GM10266 (cell line): ENCODE results near the gene NTMT2.

ENCODE experiments used
- DNase-seq: peaks from one replicate; pipeline ENCODE4 v3.0.0; 2012; ENCODE audit errors: extremely low spot score
- CTCF ChIP-seq: IDR thresholded peaks from 2 replicates; pipeline ENCODE4 v1.5.1; 2012; ENCODE audit warnings: mild to moderate bottlenecking, low read depth; ENCODE audit not compliant: control insufficient read depth, insufficient read depth; ENCODE audit errors: missing control alignments

NTMT2 gene

GRCh38 chr1:170174395-170174794, 28.6 kb downstream of the NTMT2 start:
- TF ChIP-seq CTCF, result no peak

GRCh38 chr1:170175041-170175440, 29.3 kb downstream of the NTMT2 start:
- no peak for TF ChIP-seq CTCF
- DNase-seq, result no peak

More at GRCh38 chr1:170174395-170174794, 28.6 kb downstream of the NTMT2 start:
- DNase-seq, result no peak

GRCh38 chr1:170175484-170175883, 29.7 kb downstream of the NTMT2 start:
- no peak for DNase-seq
- no peak for TF ChIP-seq CTCF

GRCh38 chr1:170176772-170177171, 31.0 kb downstream of the NTMT2 start:
- no peak for DNase-seq
- TF ChIP-seq CTCF, result no peak

- no peak for DNase-seq
- TF ChIP-seq CTCF, result no peak
Measured at GRCh38 chr1:170182442-170182841, 36.7 kb downstream of the NTMT2 start.

GRCh38 chr1:170192546-170192945, 46.8 kb downstream of the NTMT2 start:
- no peak for DNase-seq
- no peak for TF ChIP-seq CTCF

- DNase-seq, result no peak
Measured at GRCh38 chr1:170194451-170194850, 48.7 kb downstream of the NTMT2 start.

More at GRCh38 chr1:170194451-170194850, 48.7 kb downstream of the NTMT2 start:
- no peak for TF ChIP-seq CTCF
